WI38 (cell line): Measurements from ENCODE around the gene ZNF808.
A peak's percentile ranks its signal among the peaks of the same experiment; 100 is the strongest.
"Not testable (repeated sequence)": the region's sequence is repeated elsewhere in the genome, so short reads cannot be mapped to it uniquely, and the experiment has no call there.

ENCODE experiments used
- H3K4me3 ChIP-seq: 2 replicates; pipeline ENCODE4 v1.5.1; 2011; ENCODE audit warnings: low read depth, mild to moderate bottlenecking, control low read depth, low read length
- CTCF ChIP-seq: IDR thresholded peaks from 2 replicates; pipeline ENCODE4 v1.5.1; 2012; ENCODE audit warnings: low read depth, mild to moderate bottlenecking, control low read depth, low read length

The ZNF808 gene

GRCh38 chr19:52527134-52527955, at the start of gene ZNF808:
TSS of gene ZNF808 (plus strand) at chr19:52527668. CDS start at chr19:52543285, 15,617 bp downstream.
- TF ChIP-seq CTCF = peak; percentile 60
- H3K4me3 ChIP-seq = peak within 1 kb of the TSS; percentile 79

- not testable (repeated sequence) for H3K4me3 ChIP-seq
These were observed 43.2 kb upstream of the ZNF808 start for GRCh38 chr19:52484111-52484743.

GRCh38 chr19:52485064-52485463, 42.4 kb upstream of the ZNF808 start:
- H3K4me3 ChIP-seq = not testable (repeated sequence)

- not testable (repeated sequence) for H3K4me3 ChIP-seq
These were observed 41.8 kb upstream of the ZNF808 start for GRCh38 chr19:52485561-52486240.

GRCh38 chr19:52492201-52492993, 35.1 kb upstream of the ZNF808 start:
- H3K4me3 ChIP-seq = no peak overlapping the region

GRCh38 chr19:52492994-52493470, 34.4 kb upstream of the ZNF808 start:
- no peak overlapping the region for H3K4me3 ChIP-seq
- TF ChIP-seq CTCF = no peak

More at GRCh38 chr19:52492201-52492993, 35.1 kb upstream of the ZNF808 start:
- TF ChIP-seq CTCF = no peak

- H3K4me3 ChIP-seq = no peak overlapping the region
- no peak for TF ChIP-seq CTCF
These were observed 33.0 kb upstream of the ZNF808 start for GRCh38 chr19:52494518-52494917.

GRCh38 chr19:52498571-52498970, 28.9 kb upstream of the ZNF808 start:
- H3K4me3 ChIP-seq = no peak overlapping the region
- no peak for TF ChIP-seq CTCF

- not testable (repeated sequence) for H3K4me3 ChIP-seq
These were observed 27.0 kb upstream of the ZNF808 start for GRCh38 chr19:52500474-52500873.

GRCh38 chr19:52500991-52501390, 26.5 kb upstream of the ZNF808 start:
- H3K4me3 ChIP-seq = not testable (repeated sequence)
